CD4-positive, alpha-beta T cell treated with Interleukin-10 for 1 hour (primary cell): ENCODE results near the gene COX8C.
A peak's percentile ranks its signal among the peaks of the same experiment; 100 is the strongest.
"Not testable (repeated sequence)": the region's sequence is repeated elsewhere in the genome, so short reads cannot be mapped to it uniquely, and the experiment has no call there.

Source experiments
- DNase-seq: peaks from one replicate; pipeline ENCODE4 v3.0.0-alpha.2; 2020

The COX8C gene

DNA sequence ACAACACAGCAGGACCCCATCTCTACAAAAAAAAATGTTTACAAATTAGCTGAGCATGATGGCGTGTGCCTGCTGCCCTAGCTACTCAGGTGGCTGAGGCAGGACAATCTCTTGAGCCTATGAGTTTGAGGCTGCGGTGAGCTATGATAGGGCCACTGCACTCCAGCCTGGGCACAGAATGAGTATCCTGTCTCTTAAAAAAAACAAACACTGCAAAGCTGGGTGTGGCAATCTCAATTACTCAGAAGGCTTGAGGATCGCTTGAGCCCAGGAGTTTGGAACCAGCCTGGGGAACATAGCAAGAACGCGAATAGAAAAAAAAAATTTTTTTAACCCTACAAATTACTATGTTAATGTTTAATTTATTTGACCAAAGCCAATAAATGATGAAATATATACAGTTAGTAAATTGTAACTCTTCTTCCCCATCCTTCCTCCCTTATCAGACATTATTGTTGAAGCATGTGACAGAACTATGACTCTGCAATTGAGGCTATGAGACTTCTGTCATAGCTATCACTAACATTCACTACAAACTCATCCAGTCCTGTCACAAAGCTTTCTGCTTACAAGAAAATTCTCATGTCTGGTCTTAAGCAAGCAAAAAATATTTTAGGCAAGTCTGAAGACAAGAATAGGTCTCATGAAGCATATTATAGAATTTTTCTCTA lies 23.9 kb upstream of the COX8C start:
- DNase-seq: no peak

DNA sequence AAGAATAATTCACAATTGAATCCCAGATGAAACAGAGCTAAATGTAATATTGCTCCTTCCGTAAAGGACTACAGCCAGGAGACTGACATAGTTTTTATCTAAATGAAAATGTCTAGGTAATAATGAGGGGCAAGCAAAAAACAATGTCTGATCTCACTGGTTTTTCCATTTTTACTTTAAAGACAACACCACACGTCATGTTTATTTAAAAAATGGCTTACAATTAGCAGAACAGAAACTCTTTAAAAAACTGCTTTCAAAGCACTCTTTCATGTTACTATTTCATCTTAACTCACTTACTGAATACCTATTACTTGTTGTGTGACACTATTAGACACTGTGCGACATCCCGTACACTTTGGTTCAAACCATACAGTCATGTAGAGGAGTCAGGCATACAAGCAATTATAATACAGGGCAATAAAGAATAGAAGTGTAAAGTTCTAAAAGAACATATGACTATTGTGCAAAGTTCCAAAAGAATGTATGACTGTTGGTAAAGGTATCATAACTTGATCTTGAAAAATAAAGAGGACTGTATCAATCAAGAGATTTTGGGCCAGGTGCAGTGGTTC lies 23.3 kb upstream of the COX8C start:
- DNase-seq: no peak

DNA sequence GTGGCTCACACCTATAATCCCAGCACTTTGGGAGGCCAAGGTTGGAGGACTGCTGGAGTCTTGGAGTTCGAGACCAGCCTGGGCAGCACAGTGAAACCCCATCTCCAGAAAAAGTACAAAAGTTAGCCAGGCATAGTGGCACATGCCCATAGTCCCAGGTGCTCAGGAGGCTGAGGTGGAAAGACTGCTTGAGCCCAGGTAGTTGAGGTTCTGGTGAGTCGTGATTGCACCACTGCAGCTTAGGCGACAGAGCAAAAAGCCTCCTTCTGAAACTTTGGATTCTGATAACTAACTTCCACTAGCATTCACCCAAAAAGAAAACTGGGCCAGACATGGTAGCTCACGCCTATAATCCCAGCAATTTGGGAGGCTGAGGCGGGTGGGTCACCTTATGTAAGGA lies 20.8 kb upstream of the COX8C start:
- no peak for DNase-seq

DNA sequence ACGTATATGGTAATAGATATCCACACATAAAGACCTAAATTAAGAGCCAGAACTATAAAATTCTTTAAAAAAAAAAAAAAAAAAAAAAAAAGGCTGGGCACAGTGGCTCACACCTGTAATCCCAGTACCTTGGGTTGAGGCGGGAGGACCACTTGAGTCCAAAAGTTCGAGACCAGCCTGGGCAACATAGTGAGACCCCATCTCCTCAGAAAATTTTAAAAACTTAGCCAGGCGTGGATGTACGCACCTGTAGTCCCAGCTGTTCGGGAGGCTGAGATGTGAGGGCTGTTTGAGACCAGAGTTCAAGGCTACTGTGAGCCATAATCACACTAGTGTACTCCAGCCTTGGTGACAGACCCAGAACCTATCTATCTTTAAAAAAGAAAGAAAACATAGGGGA lies 18.4 kb upstream of the COX8C start:
- DNase-seq: no peak

DNA sequence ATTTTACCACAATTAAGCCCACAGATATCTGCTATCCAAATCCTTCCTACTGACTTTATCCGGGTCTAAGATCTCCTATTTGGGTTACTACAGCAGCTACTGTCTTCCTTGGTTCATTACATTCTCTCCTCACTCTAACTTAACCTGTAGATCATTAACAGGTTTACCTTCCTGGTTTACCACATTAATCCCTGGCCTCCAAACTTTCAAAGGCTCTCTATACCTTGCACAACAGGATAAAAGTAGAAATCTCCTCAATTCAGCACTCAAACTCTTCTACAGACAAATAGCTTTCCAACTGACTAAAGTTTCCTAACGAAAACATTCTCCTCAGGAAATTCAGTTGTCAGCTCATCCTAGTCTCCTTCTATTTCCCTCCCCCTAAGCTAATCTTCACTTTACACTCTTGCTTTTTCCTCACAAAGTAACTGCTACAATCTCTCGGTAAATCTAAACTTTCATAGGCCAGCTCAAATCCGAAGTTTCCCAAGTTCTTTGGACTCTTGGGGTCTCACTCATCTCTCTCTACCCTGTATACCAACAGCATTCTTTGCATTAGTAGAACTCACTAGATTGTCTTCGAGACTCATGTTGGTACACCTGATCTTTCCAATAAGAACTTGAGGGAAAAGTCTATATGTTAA lies 16.9 kb upstream of the COX8C start:
- DNase-seq: no peak

DNA sequence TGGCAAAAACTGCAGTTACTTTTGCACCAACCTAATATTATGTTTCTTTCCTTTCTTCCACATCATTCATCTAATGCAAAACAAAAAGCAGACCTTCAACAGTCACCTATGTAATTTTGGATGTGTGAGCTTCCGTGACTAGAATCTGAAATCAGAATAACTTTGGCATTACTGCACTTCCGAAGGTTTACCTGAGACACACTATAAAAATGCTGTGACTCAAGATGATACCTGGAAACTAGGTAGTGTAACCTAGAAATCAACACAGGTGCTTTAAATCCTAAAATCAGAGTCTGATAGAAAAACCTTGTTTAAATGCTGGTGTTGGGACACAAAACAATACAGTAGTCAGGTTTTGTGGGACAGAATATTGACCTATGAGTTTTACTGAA lies 16.4 kb upstream of the COX8C start:
- DNase-seq: no peak

DNA sequence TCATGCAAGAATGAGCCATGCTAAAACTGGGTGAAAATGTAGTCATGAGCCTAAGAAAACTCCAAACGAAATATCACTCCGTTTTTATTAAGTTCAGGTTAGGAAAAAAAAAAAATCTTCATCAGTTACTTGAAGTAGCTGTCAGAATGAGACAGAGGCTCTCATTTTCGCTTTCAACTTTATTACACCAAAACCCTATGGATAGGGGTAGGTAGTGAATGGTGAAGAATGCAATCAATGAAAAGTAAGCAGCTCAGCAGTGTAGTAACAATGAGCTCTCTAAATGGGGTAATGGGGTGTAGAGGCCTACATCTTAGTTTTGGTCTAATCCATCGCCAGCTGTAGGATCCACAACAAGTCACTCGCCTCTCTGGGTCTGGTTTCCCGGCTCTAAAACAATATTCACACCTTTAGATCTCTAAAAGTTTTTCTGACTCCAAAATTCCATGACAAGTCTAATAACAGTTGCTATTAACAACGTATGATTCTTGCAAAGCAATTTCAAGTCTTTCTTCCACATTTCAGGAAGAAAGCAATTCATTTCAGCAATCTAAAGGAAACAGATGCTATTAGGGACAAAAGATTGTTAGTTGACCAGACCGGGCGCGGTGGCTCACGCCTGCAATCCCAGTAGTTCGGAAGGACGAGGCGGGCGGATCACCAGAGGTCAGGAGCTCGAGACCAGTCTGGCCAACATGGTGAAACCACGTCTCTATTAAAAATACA lies 15.8 kb upstream of the COX8C start:
- no peak for DNase-seq

DNA sequence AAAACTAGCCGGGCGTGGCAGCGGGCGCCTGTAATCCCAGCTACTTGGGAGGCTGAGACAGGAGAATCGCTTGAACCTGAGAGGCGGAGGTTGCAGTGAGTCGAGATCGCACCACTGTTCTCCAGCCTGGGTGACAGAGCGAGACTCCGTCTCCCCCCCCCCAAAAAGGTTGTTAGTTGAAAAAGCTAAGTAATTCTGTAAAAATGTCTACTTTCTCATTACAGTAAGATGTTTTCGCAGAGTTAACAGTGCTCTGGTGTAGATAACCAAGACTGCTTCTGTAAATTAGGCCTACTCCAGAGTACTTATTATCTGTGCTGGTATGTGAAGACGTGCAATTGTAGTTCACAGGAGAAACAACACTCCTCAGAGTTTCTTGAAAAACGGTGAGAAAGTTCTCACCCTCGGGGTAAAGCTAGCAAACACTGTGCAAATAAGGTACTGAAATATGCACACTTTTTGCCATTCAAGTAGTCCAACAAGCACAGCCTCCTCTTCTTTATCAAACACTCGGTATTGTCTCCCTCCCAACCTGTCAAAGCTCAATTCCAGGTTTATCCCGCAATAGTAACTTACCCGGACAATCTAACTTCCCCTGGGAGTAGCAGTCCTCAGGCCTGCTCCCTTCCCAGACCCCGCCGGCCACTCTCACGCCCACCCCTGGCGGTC lies 15.1 kb upstream of the COX8C start:
- no peak for DNase-seq

DNA sequence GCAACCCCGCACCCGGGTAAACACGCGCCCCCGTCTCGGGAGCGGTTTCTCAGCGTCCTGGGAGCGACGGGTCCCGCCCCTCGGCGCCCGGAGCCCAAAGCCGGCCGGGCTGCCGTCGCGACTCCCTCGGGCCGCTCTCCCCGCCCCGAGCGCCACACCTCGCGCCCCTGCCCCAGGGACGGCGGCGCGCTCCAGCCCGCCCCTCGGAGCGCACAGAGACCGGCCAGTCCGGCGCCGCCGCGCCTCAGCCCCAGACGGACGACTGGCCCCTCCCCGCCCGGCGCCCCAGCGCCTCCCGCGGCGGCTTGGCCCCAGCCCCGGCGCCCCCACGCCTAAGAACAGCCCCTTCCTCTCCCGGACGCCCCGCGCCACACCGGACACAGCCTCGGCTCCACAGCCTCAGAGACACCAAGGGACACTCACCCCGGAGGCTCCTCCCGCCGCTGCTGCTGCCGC lies 14.6 kb upstream of the COX8C start:
- DNase-seq: no peak

DNA sequence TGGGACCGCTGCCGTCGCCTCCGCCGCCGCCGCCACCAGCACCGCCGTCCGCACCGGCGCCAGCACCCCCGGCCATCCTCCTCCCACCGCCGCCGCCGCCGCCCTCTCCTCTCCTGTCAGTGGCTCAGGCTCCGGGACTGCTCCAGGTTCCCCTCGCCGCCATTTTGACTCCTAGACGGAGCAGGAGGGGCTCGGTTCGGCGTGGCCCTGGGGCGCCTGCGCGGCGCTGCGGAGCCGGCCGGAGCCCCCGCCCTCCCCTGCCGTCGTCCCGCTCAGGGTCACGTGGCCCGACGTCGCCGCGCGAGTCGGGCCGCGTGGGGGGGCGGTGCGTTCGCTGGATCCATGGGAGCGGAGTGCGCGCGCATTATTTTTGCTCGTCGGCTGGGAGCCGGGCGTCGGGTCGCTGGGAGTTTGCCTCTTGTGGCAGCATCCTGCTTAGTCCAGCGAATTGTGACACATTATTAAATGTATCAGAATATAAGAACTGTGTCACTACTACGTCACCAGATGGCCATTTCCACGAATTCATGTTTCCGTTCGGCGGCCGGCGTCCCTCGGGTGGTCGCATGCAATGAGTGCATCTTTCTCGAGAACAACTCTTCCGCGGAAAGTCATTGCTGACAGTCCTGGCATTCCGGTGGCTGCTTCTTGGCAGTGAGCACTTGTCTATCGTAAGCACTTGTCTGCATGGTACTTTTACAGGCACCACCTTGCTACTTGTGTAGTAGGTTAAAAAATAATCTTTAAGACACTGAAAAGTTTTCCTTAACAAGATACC lies 13.9 kb upstream of the COX8C start, which contains the start of gene BTBD7:
BTBD7 (minus strand) TSS at position 184 of the 778 bp plus-strand sequence. CDS start 36,985 bp downstream, outside the sequence.
- peak; percentile 94 for DNase-seq

DNA sequence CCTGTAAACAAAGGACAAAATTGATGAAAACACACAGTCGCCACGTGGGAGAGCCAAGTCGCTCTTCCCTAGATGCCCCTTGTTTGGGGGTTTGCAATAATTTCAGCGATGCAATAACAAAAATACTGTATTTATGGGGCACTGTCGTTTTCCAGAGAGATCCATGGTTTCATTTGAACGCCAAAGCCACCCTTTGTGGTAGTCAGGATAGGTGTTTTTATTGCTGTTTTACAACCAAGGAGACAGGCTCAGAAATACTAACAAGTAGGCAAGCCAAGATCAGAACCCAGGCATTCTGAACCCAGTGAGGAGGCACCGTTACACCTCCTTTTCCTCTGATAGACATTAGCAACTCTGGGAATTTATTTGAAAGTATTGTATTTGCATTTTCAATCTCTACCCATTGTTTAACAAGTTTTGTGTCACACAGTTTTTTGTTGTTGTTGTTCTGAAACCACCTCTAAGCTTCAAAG lies 13.3 kb upstream of the COX8C start:
- no peak for DNase-seq

DNA sequence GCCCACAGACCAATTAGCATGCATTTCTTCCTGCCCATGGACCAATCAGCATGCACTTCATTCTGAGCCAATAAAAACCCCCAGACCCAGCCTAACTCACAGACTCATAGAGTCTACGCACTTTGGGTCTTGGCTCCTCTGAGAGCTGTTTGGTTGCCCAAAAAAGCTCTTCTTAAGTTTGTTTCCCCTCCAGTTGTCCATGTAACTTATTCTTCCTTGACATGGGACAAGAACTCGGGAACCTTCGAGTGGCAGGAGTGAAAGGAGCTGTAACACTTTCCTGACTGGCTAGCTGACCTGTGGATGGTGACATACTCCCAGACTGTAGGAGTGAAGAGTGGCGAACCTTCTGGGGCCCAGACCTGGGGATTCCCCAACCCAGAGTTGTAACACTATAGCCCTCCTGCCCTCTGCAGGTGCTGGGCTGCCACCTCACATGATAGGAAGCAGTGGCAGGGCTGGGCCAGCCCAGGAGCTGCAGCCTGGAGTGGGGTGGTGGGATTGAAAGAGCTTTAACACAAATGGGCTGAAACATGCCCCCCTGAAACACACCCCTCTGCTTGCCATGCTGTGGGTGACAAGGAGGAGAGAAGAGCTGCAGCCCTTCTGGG lies 9.7 kb upstream of the COX8C start:
- DNase-seq: no peak

DNA sequence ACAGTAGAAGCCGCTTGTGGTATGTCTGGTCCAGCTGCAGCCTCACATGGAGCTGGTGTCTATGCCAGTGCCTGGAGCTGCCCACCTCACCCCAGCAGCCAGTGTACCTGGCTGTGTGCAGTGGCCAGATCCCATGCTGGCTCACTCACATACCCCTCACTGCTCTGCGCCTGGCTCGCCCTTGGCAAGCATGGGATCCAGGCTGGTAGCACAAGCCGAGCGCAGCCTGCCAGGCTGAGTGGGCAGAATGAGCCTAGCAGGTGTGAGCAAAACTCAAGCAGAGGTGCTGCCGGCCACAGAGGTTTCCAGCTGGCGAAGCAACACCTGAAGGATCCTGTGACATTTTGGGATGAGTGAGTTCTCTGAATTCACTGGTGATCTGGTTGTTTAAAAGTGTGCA lies 9.1 kb upstream of the COX8C start:
- DNase-seq: no peak

DNA sequence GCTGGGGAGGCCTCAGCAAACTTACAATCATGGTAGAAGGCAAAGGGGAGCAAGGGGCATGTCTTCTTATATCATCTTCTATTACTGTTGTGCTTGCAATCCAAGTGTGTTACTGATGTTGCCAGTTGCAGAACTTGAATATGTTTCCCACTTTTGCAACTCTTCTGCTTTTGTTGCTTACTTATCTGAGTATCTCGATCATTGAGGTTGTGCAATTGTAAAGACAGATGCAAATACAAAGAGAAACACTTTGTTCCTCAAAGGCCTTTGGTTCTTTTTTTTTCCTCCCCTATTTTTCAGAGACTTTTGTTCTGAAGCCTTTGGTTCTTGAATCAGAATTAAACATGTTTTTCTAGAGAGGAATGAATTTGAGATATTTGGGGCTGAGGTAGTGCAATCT lies 3.7 kb upstream of the COX8C start:
- DNase-seq: no peak

DNA sequence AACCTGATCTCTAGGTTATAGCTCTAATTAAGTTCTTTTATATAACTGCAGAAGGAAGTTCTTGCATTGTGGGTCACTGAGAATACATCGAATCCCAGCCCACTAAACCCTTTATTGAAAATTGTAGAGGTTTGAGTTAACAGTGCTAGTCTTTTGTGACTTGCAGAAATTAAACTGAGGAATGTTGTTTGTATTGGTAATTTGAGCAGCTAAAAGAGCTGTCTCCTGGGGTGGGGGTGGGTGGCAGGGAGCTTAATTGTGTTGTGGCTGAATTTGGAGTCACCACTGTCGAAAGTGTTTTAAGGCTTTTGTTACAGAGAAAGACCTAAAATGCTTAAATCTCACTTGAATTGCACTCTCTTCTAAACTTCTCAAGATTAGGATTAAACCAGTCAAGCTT lies 3.2 kb upstream of the COX8C start:
- no peak for DNase-seq

DNA sequence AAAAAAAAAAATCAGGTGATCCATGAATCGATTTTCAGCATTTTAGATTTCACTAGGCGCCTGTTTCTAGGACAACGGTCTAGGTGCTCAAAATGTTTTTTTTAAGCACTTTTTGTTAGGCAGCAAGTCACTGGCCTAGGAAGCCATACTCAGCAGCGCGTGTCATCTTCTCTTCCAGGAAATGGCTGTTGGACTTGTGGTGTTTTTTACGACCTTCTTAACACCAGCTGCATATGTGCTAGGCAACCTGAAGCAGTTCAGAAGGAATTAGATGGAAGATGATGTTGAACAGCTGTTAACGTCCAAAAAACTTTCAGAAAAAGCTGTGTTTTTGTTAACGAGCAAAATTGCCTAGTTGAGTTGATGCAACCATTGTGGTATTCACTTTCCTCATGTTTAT lies 868 bp downstream of the COX8C start:
- DNase-seq: no peak

DNA sequence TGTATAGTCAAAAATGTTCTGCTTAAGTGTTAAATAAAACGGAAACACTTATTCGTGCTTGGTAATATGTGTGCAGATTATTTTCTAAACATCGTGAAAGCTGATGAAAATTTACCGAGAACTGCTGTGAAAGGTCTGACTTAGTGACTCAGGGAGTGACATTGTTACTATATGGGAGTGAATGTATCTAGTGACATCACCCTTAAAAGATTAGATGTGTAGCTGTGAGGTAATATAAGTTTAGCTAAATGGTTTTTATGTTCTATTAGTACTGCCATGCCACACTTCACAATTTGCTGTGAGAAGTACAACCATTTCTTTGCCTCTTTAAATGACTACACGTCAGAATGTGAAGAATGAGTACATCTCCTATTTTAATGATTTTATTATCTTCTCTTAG lies 1.3 kb downstream of the COX8C start:
- no peak for DNase-seq

DNA sequence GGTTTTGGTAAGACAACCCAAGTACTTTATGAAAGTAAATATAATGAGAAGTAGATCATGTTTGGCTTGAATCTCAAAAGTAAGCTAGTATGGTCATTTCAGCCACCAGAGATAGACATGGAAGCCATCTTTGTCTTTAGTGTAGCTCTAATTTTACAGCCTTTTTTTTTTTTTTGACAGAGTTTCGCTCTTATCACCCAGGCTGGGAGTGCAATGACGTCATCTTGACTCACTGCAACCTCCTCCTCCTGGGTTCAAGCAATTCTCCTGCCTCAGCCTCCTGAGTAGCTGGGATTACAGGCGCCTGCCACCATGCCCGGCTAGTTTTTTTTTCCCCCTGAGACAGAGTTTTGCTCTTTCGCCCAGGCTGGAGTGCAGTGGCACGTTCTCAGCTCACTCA lies 7.9 kb downstream of the COX8C start:
- DNase-seq: not testable (repeated sequence)

DNA sequence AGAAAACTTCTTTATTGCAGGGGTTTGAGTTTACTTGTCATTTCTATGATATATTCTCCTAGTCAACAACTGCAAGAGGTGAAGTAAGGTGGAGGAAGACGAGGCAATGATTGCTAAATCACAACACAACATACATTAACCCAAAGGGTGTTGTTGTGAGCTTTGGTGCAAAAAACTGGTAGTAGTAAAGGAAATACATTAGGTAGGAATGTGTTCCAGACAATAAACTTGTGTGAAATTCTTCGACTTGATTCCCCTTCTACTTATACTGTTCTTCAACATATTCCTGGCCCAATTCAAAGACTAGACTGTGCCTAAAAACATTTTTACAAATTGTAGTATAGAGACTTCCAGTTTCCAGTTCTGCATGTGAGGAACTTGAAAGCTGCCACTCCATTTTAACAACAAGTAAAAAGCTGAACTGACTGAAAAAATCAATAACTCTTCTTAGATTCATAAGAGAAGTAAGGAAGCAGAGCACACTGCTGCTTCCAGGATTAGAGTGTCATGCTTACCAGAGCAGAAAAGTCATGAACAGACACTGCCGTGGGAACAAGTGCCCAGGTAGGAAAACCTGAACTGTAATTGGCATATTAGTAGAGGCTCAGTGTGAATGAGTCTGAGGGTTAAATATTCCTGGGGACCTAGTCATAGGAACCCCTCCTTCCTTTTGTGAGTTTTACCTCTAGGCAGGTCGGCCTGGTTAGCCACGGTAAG lies 22.2 kb downstream of the COX8C start:
- DNase-seq: no peak

DNA sequence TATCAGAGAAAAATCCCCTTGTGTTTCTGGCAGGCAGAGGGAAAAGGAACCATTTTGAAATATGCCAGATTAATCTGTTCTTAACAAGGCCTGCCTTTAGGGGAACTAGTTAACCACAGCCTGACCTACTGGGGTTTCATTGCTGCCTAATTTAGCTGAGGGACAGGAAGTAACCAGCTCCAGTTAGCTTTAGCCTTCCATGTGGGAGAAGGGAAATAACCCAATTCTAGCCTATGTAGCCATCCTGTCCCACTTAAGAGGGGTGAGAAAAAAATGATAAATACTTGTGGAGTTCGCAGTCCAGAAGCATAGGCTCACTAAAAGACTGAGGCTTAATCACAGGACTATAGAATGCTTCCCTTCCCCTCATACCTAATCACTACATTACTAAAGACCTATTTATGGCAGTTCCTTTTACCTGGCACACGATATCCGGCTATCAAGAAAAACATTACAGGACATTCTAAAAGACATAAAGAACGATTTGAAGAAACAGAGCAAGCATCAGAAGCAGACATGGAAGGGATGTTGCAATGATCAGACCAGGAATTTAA lies 22.8 kb downstream of the COX8C start:
- peak; percentile 3 for DNase-seq

DNA sequence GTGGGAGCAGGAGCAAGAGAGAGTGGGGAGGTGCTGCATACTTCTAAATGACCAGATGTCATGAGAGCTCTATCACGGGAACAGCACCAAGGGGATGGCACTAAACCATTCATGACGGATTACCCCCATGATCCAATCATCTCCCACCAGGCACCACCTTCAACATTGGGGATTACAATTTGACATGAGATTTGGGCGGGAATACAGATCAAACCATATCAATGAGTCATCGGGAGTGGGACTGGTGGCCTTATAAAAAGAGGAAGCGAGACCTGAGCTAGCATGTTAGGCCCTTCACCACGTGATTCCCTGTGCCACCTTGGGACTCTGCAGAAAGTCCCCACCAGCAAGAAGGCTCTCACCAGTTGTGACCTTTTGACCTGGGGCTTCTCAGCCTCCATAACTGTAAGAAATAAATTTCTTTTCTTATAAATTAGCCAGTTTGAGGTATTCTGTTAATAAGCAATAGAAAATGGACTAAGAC lies 28.7 kb downstream of the COX8C start:
- peak; percentile 14 for DNase-seq
